Transverse colon (tissue), 4 donors: ENCODE measurements around the gene PTPN2. TPM values are rescaled to one million over a fixed set of nuclear protein-coding genes. Genes with fewer than 3 reads are reported as not detected.

ENCODE experiments used
- DNase-seq: peaks from one replicate; pipeline ENCODE4 v3.0.0-alpha.2; 2019
- H3K27ac ChIP-seq, 4 donors: fragments of 200-600 bp; sonication (generic); 2 replicates each; pipeline ENCODE4 v1.5.1; 2016 to 2018; ENCODE audit warnings: inconsistent platforms in 4 of 4
- H3K27me3 ChIP-seq: fragments of 200-600 bp; sonication (generic); 2 replicates; pipeline ENCODE4 v1.5.1; 2017; ENCODE audit warnings: inconsistent platforms
- H3K36me3 ChIP-seq, 4 donors: fragments of 200-600 bp; sonication (generic); 2 replicates each; pipeline ENCODE4 v1.5.1; 2017 to 2019; ENCODE audit warnings: inconsistent platforms in 4 of 4
- H3K4me1 ChIP-seq, 4 donors: fragments of 200-600 bp; sonication (generic); 2 replicates each; pipeline ENCODE4 v1.5.1; 2017 to 2020; ENCODE audit warnings: inconsistent platforms in 4 of 4
- H3K4me3 ChIP-seq, 4 donors: fragments of 200-600 bp; sonication (generic); 1 replicate in 1 of 4; 2 replicates in 3 of 4; pipeline versions ENCODE4 v1.5.1 to v1.6.1; 2017 to 2019; ENCODE audit warnings: inconsistent platforms in 4 of 4
- H3K9me3 ChIP-seq, 2 donors: fragments of 200-600 bp; sonication (generic); 2 replicates each; pipeline ENCODE4 v1.5.1; 2017 to 2019; ENCODE audit warnings: inconsistent platforms in 2 of 2
- EP300 ChIP-seq: sonication (generic); formaldehyde crosslinking; IDR thresholded peaks from one replicate; pipeline ENCODE4 v1.6.1; 2017; ENCODE audit warnings: antibody characterized with exemption, low read depth
- POLR2A ChIP-seq: fragments of 450-650 bp; IDR thresholded peaks from one replicate; pipeline ENCODE4 v1.6.1; 2016; ENCODE audit warnings: antibody characterized with exemption, mild to moderate bottlenecking, moderate library complexity
- POLR2AphosphoS5 ChIP-seq, 3 donors: sonication (generic); formaldehyde crosslinking; IDR thresholded peaks; one replicate each; pipeline ENCODE4 v1.6.1; 2016; ENCODE audit warnings: antibody characterized with exemption in 3 of 3
- WGBS, 2 donors: methylation state at CpG; one replicate each; pipeline ENCODE4 v1.1.5; 2018; ENCODE audit warnings: low coverage in 1 of 2; 5-methylcytosine and 5-hydroxymethylcytosine counted together
- in situ Hi-C, 4 donors: fragments of 200-750 bp; cut with MboI; loops; one replicate each; pipeline versions ENCODE4 v1.15.0 to v1.15.1; 2017; ENCODE audit warnings: low sequenced_read_pairs in 3 of 4, low pct_ligation_motif_present in 1 of 4, low pct_unique_long_range_greater_than_20kb in 1 of 4
- intact Hi-C: fragments of 100-400 bp; cut with DNase I; formaldehyde crosslinking; loops from one replicate; pipeline ENCODE4 v1.15.1; 2023; ENCODE audit warnings: low total_unique reads
- total RNA-seq, 4 donors: library from RNA; depleted of rRNA; stranded (reverse); fragments of >200 nt; gene quantifications; one replicate each; pipeline ENCODE4 v1.1.0, GENCODE V29; 2016
- TF ChIP-seq, protein P1 (sequence below), 5 experiments: fragments of 200-600 bp in 3 of 5; fragments of 450-650 bp in 2 of 5; sonication (generic) in 3 of 5; IDR thresholded peaks; 1 replicate in 2 of 5; 2 replicates in 3 of 5; pipeline ENCODE4 v1.5.1; 2016 to 2017; ENCODE audit warnings: antibody characterized with exemption in 5 of 5, inconsistent platforms in 3 of 5, mild to moderate bottlenecking in 2 of 5, moderate library complexity in 1 of 5

PTPN2 gene
- total RNA-seq, 4 donors from 2014 or later, result 10.5 to 65.7 (median 46.1) TPM

DNA sequence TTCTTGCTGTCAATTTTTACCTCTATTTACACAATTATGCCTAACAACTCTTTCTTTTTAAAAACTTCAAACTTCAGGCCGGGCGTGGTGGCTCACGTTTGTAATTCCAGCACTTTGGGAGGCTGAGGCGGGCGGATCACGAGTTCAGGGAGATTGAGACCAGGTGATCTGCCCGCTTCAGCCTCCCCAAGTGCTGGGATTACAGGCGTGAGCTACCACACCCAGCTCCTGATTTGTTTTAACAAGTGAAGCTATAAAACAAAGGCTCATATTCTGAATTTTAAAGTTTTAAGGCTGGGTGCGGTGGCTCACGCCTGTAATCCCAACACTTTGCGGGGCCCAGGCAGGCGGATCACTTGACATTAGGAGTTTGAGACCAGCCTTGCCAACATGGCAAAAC, 15.5 kb downstream of the PTPN2 start:
- H3K27ac ChIP-seq, result peak overlapping the region; percentile 44 to 68 (median 51)
- H3K4me1 ChIP-seq, result peaks cover 0 to 20% (median 2%) of the 10 kb centered on the region in 4 donors
- H3K27me3 ChIP-seq, result no peaks in the 10 kb centered on the region
- TF ChIP-seq, protein P1, sequence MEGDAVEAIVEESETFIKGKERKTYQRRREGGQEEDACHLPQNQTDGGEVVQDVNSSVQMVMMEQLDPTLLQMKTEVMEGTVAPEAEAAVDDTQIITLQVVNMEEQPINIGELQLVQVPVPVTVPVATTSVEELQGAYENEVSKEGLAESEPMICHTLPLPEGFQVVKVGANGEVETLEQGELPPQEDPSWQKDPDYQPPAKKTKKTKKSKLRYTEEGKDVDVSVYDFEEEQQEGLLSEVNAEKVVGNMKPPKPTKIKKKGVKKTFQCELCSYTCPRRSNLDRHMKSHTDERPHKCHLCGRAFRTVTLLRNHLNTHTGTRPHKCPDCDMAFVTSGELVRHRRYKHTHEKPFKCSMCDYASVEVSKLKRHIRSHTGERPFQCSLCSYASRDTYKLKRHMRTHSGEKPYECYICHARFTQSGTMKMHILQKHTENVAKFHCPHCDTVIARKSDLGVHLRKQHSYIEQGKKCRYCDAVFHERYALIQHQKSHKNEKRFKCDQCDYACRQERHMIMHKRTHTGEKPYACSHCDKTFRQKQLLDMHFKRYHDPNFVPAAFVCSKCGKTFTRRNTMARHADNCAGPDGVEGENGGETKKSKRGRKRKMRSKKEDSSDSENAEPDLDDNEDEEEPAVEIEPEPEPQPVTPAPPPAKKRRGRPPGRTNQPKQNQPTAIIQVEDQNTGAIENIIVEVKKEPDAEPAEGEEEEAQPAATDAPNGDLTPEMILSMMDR (IDR thresholded peaks at IDR 0.05), result no peak
- TF ChIP-seq EP300, result no peak
- TF ChIP-seq POLR2AphosphoS5 (IDR thresholded peaks at IDR 0.05), result no peak
- TF ChIP-seq POLR2A, result no peak
- 81% methylated on average over 12 of the region's 12 CpGs; no CpG with 5 or more reads in 1 of the 2 donors for WGBS, 2 donors
- no peak overlapping the region for H3K4me3 ChIP-seq
- intact Hi-C loops (no loop called here), in situ Hi-C loops (no loop called here)
- no peaks in the 10 kb centered on the region for H3K9me3 ChIP-seq
- no peaks in the 10 kb centered on the region for H3K36me3 ChIP-seq
- peak; percentile 56 for DNase-seq

- Histone ChIP-seq H3K9me3 (no peaks in the 10 kb centered on the region), H3K27ac (peak overlapping the region; percentile 45 to 68 (median 54)), H3K36me3 (no peaks in the 10 kb centered on the region), H3K4me1 (peaks cover 6 to 30% (median 8%) of the 10 kb centered on the region in 4 donors), H3K4me3 (no peak overlapping the region), H3K27me3 (no peaks in the 10 kb centered on the region)
- in situ Hi-C loops (no loop called here), intact Hi-C loops (no loop called here)
- TF ChIP-seq POLR2A, result no peak
- 73 to 78% methylated on average over 7 of the region's 7 CpGs for WGBS, 2 donors
- DNase-seq, result no peak
These were observed 16.5 kb downstream of the PTPN2 start for GRCh38 chr18:12867441-12868123.

DNA sequence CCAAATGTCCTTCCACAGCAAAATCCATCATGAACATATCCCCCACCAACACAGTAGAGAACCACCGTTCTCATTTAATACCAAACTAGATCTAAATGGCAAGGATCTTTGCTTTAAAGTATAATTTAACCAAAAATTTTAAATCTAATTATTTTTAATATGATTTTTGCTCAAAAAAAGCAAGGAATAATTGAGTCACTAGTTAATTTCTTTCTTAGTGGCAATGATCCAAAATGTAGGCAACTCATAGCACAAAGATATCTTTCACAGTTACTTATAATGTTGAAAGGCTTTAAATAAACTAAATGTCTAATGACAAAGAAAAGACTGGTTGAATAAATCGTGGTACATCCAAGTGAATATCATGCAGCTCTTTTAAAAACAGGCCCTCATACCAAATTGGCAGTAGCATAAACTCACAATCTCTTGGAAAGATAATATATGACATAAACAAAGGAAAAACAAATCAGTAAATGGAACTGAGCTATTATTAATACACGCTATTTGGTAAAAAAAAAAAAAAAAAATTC, 20.3 kb downstream of the PTPN2 start:
- no peak for DNase-seq
- H3K4me1 ChIP-seq, result peaks cover 6 to 40% (median 11%) of the 10 kb centered on the region in 4 donors
- intact Hi-C loops (no loop called here), in situ Hi-C loops (no loop called here)
- TF ChIP-seq POLR2AphosphoS5 (IDR thresholded peaks at IDR 0.05), result no peak
- TF ChIP-seq, protein P1 (IDR thresholded peaks at IDR 0.05), result no peak
- TF ChIP-seq EP300, result no peak
- TF ChIP-seq POLR2A, result no peak
- H3K27ac ChIP-seq, result no peak overlapping the region
- H3K36me3 ChIP-seq, result no peaks in the 10 kb centered on the region
- H3K4me3 ChIP-seq, result no peak overlapping the region
- WGBS, 2 donors, result 68 to 83% methylated on average over 3 of the region's 3 CpGs
- H3K27me3 ChIP-seq, result no peaks in the 10 kb centered on the region
- no peaks in the 10 kb centered on the region for H3K9me3 ChIP-seq

- peaks cover 6 to 35% (median 11%) of the 10 kb centered on the region in 4 donors for H3K4me1 ChIP-seq
- 85 to 100% methylated on average over 1 to 2 of the region's 2 CpGs for WGBS, 2 donors
- DNase-seq, result no peak
- intact Hi-C loops (no loop called here), in situ Hi-C loops (no loop called here)
- TF ChIP-seq POLR2A (no peak), POLR2AphosphoS5 (IDR thresholded peaks at IDR 0.05) (no peak), EP300 (no peak)
- TF ChIP-seq, protein P1 (IDR thresholded peaks at IDR 0.05), result no peak
- peak overlapping the region; percentile 24 to 48 (median 41) for H3K27ac ChIP-seq
- H3K27me3 ChIP-seq, result no peaks in the 10 kb centered on the region
- H3K36me3 ChIP-seq, result no peaks in the 10 kb centered on the region
- no peaks in the 10 kb centered on the region for H3K9me3 ChIP-seq
- no peak overlapping the region for H3K4me3 ChIP-seq
These were observed 21.1 kb downstream of the PTPN2 start for GRCh38 chr18:12862874-12863482.
